K562 (cell line): ENCODE measurements around the gene FSTL3. TPM values are rescaled to one million over a fixed set of nuclear protein-coding genes. Genes with fewer than 3 reads are reported as not detected.

Experiments used
- CTCFL ChIP-seq: IDR thresholded peaks from 2 replicates; pipeline ENCODE4 v1.6.1; 2011; ENCODE audit warnings: borderline replicate concordance, low read depth, mild to moderate bottlenecking, moderate library complexity, low read length; ENCODE audit not compliant: insufficient read depth, poor library complexity, severe bottlenecking
- E2F1 ChIP-seq: sonication (generic); formaldehyde crosslinking; IDR thresholded peaks from 2 replicates; pipeline ENCODE4 v1.8.1; 2023; ENCODE audit warnings: mild to moderate bottlenecking, missing genetic modification reagents, moderate library complexity
- E2F5 ChIP-seq: sonication (generic); formaldehyde crosslinking; IDR thresholded peaks from 2 replicates; pipeline ENCODE4 v1.8.0; 2022; ENCODE audit warnings: mild to moderate bottlenecking, missing genetic modification reagents
- EGR1 ChIP-seq: fragments of 450-650 bp; conservative IDR thresholded peaks from 2 replicates; pipeline ENCODE4 v1.6.1; 2017; ENCODE audit warnings: mild to moderate bottlenecking
- HDAC3 ChIP-seq: fragments of 450-650 bp; IDR thresholded peaks from 2 replicates; pipeline ENCODE4 v1.6.1; 2018; ENCODE audit warnings: borderline replicate concordance, mild to moderate bottlenecking, moderate library complexity; ENCODE audit not compliant: partially characterized antibody
- HLTF ChIP-seq: fragments of 450-650 bp; IDR thresholded peaks from 2 replicates; pipeline ENCODE4 v1.6.1; 2016
- HMGN3 ChIP-seq: IDR thresholded peaks from 2 replicates; pipeline ENCODE4 v1.6.1; 2011; ENCODE audit warnings: borderline replicate concordance, low read depth, mild to moderate bottlenecking, mixed read lengths, low read length; ENCODE audit not compliant: insufficient read length; ENCODE audit errors: extremely low read depth
- JUN ChIP-seq, 2 experiments: sonication (generic) in 1 of 2; formaldehyde crosslinking in 1 of 2; IDR thresholded peaks; 2 replicates each; pipeline versions ENCODE4 v1.6.1 to v1.8.0; 2012 to 2022; ENCODE audit warnings: borderline replicate concordance in 2 of 2, mild to moderate bottlenecking in 2 of 2, improper control_type of control experiment in 1 of 2, low read depth in 1 of 2, low read length in 1 of 2, missing genetic modification reagents in 1 of 2
- KDM5B ChIP-seq: fragments of 200-600 bp; sonication (generic); IDR thresholded peaks from 2 replicates; pipeline ENCODE4 v1.6.1; 2012; ENCODE audit warnings: low read depth, mild to moderate bottlenecking, moderate library complexity, low read length, control low read depth, inconsistent platforms; ENCODE audit not compliant: insufficient replicate concordance
- NFE2 ChIP-seq: IDR thresholded peaks from 2 replicates; pipeline ENCODE4 v1.6.1; 2014; ENCODE audit warnings: antibody characterized with exemption, low read depth
- NONO ChIP-seq, 2 experiments: fragments of 200-400 bp in 1 of 2; fragments of 450-650 bp in 1 of 2; formaldehyde crosslinking in 1 of 2; IDR thresholded peaks; 2 replicates each; pipeline ENCODE4 v1.6.1; 2017; ENCODE audit warnings: low read depth in 2 of 2, mild to moderate bottlenecking in 2 of 2, moderate library complexity in 2 of 2, low read length in 1 of 2
- POLR2G ChIP-seq: fragments of 200-400 bp; formaldehyde crosslinking; IDR thresholded peaks from 2 replicates; pipeline ENCODE4 v1.6.1; 2017; ENCODE audit warnings: low read depth, mild to moderate bottlenecking, antibody characterized with exemption, low read length, moderate library complexity
- ZNF133 ChIP-seq: fragments of 250-450 bp; sonication (Bioruptor Pico); IDR thresholded peaks from 2 replicates; pipeline ENCODE4 v1.4.0; 2020; ENCODE audit warnings: mild to moderate bottlenecking
- ZNF436 ChIP-seq: fragments of 250-450, 450-650 bp; sonication (Bioruptor Pico); formaldehyde crosslinking; IDR thresholded peaks from 2 replicates; pipeline ENCODE4 v1.7.0; 2020; ENCODE audit warnings: mild to moderate bottlenecking
- ZNF740 ChIP-seq, 3 experiments: fragments of 200-800 bp in 1 of 3; sonication (Bioruptor generic) in 1 of 3; sonication (generic) in 1 of 3; formaldehyde crosslinking in 1 of 3; IDR thresholded peaks; 2 replicates each; pipeline versions ENCODE4 v1.6.1 to v1.8.0; 2016 to 2022; ENCODE audit warnings: mild to moderate bottlenecking in 2 of 3, missing compliant biosample characterization in 2 of 3, missing genetic modification characterization in 2 of 3, missing genetic modification reagents in 1 of 3
- polyA plus RNA-seq, 8 experiments: library from polyadenylated mRNA; depleted of rRNA in 4 of 8; stranded (reverse) in 5 of 8; unstranded in 3 of 8; fragments of >200 nt; fragmentation: Nextera tagmentation in 2 of 8; fragmentation: Illumina TruSeq in 1 of 8; extraction: Ambion mirVana in 2 of 8; extraction: Trizol in 1 of 8; gene quantifications; 2 replicates each; pipeline versions ENCODE4 v1.2.1 to v1.2.3, GENCODE V29; 2011 to 2014; ENCODE audit warnings: inconsistent platforms in 1 of 8, missing spikeins in 1 of 8
- total RNA-seq, 7 experiments: library from RNA; depleted of rRNA in 6 of 7; stranded (reverse); fragments of >200 nt in 6 of 7; fragmentation: Illumina TruSeq in 2 of 7; extraction: Trizol in 2 of 7; gene quantifications; 2 replicates each; pipeline versions ENCODE4 v1.2.1 to v1.2.3, GENCODE V29; 2011 to 2021; ENCODE audit warnings: low replicate concordance in 1 of 7

Gene FSTL3
- total and polyA plus RNA-seq, 9 of the 15 experiments (the other 6 are each of a cell fraction or from before 2014, with no cell fraction given): 0.35 to 6.8 (median 4.2) TPM; not detected in 1

- TF ChIP-seq ZNF740 (CRISPR knock-in tag; IDR thresholded peaks at IDR 0.05) (peak; percentile 22; the same call in 1 of the 2 replicates), ZNF740 (tag; IDR thresholded peaks at IDR 0.05) (peak in 1 of 2 experiments; percentile 60; a peak in 1 of 4 replicates), NFE2 (0 out of 2 replicates have a peak, but pooled peaks have one; percentile 0), POLR2G (peak; percentile 97), EGR1 (peak; percentile 53), HMGN3 (peak; percentile 74), KDM5B (peak; percentile 69), ZNF436 (0 out of 2 replicates have a peak, but pooled peaks have one; percentile 35), HDAC3 (no peak), ZNF133 (0 out of 2 replicates have a peak, but pooled peaks have one; percentile 49), E2F5 (no peak), NONO (IDR thresholded peaks at IDR 0.05; ENCODE audit: low read depth in 2 of 2, low read length in 1 of 2) (peak in 1 of 2 experiments; percentile 96; a peak in 3 of 4 replicates), CTCFL (peak; percentile 98), JUN (IDR thresholded peaks at IDR 0.05; ENCODE audit: borderline replicate concordance, low read depth, low read length) (0 out of 2 replicates have a peak, but pooled peaks have one; percentile 5), JUN (CRISPR knock-in tag; IDR thresholded peaks at IDR 0.05; ENCODE audit: borderline replicate concordance) (no peak), HLTF (0 out of 2 replicates have a peak, but pooled peaks have one; percentile 60), E2F1 (CRISPR knock-in tag) (peak; percentile 77; the same call in 1 of the 2 replicates)
These were observed 4.3 kb downstream of the FSTL3 start (continued) for GRCh38 chr19:680287-681028.
